Measurements from ENCODE around the gene EDDM3A. TPM values are rescaled to one million over a fixed set of nuclear protein-coding genes. Genes with fewer than 3 reads are reported as not detected.

EDDM3A gene
- polyA plus RNA-seq, 1 donor (not counting 4 experiments of a cell fraction or from before 2014, with no cell fraction given), result not detected

DNA sequence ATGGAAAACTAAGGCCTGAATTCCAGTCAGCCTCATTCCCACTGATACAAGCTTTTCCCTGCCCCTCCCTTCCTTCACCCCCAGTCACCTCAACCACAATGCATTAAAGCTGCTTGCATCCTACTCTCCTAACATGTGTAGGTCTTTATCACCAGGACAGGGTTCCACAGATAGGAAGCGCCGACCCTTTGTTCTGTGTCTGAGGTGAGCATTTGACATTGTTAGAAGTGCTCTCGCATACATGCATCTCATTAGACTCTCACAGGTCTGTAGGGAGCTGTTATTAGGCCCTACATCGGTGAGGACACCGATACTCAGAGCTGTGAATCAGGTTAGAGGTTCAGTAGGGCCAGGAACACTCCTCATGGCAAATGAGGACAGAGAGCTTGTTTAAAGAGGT is 13.2 kb upstream of the EDDM3A start:
- TF ChIP-seq, protein P1, sequence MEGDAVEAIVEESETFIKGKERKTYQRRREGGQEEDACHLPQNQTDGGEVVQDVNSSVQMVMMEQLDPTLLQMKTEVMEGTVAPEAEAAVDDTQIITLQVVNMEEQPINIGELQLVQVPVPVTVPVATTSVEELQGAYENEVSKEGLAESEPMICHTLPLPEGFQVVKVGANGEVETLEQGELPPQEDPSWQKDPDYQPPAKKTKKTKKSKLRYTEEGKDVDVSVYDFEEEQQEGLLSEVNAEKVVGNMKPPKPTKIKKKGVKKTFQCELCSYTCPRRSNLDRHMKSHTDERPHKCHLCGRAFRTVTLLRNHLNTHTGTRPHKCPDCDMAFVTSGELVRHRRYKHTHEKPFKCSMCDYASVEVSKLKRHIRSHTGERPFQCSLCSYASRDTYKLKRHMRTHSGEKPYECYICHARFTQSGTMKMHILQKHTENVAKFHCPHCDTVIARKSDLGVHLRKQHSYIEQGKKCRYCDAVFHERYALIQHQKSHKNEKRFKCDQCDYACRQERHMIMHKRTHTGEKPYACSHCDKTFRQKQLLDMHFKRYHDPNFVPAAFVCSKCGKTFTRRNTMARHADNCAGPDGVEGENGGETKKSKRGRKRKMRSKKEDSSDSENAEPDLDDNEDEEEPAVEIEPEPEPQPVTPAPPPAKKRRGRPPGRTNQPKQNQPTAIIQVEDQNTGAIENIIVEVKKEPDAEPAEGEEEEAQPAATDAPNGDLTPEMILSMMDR (optimal IDR thresholded peaks at IDR 0.05 in 1 of 3, IDR thresholded peaks at IDR 0.05 in 1 of 3, conservative IDR thresholded peaks at IDR 0.05 in 1 of 3; ENCODE audit: extremely low read depth in 1 of 3, insufficient read depth in 2 of 3, low read length in 3 of 3), result no peak
- no peak for TF ChIP-seq EZH2 (IDR thresholded peaks at IDR 0.05; ENCODE audit: low read length)
- Histone ChIP-seq H3K27ac (ENCODE audit: control insufficient read depth, insufficient read depth, low read length) (no peak overlapping the region), H3K27me3 (ENCODE audit: control insufficient read depth, extremely low read depth, insufficient read depth, low read length) (no peaks in the 10 kb centered on the region), H2AFZ (ENCODE audit: control insufficient read depth, low read length) (no peak overlapping the region), H3K36me3 (ENCODE audit: control insufficient read depth in 2 of 2, extremely low read depth in 1 of 2, insufficient read depth in 2 of 2, low read length in 2 of 2) (no peaks in the 10 kb centered on the region), H3K4me2 (ENCODE audit: control insufficient read depth, extremely low read depth, insufficient read depth, low read depth, low read length) (no peak overlapping the region), H3K4me3 (ENCODE audit: control insufficient read depth in 2 of 3, extremely low read depth in 1 of 3, insufficient read depth in 2 of 3, low read depth in 1 of 3, low read length in 3 of 3) (no peak overlapping the region), H3K4me1 (ENCODE audit: control insufficient read depth, extremely low read depth, insufficient read depth, low read length) (no peaks in the 10 kb centered on the region), H3K79me2 (ENCODE audit: control insufficient read depth, insufficient read depth, low read length) (no peaks in the 10 kb centered on the region), H4K20me1 (ENCODE audit: control insufficient read depth, extremely low read depth, insufficient read depth, low read length) (no peaks in the 10 kb centered on the region), H3K9me1 (ENCODE audit: control insufficient read depth, extremely low read depth, insufficient read depth, low read length) (no peaks in the 10 kb centered on the region), H3K9me3 (ENCODE audit: control insufficient read depth, low read depth, low read length) (no peaks in the 10 kb centered on the region), H3K9ac (ENCODE audit: control insufficient read depth, extremely low read depth, insufficient read depth, low read length) (no peak overlapping the region)
- dilution Hi-C loops (cut with MboI; ENCODE audit: extremely low pct_ligation_motif_present, low sequenced_read_pairs), result no loop called here
- DNase-seq (ENCODE audit: low read depth, low spot score) (no peak), FAIRE-seq (no peak)

- H3K27me3 ChIP-seq (ENCODE audit: control insufficient read depth, extremely low read depth, insufficient read depth, low read length), result no peaks in the 10 kb centered on the region
- H3K9me1 ChIP-seq (ENCODE audit: control insufficient read depth, extremely low read depth, insufficient read depth, low read length), result no peaks in the 10 kb centered on the region
- H3K4me2 ChIP-seq (ENCODE audit: control insufficient read depth, extremely low read depth, insufficient read depth, low read depth, low read length), result no peak overlapping the region
- dilution Hi-C loops (cut with MboI; ENCODE audit: extremely low pct_ligation_motif_present, low sequenced_read_pairs), result no loop called here
- H3K27ac ChIP-seq (ENCODE audit: control insufficient read depth, insufficient read depth, low read length), result no peak overlapping the region
- H2AFZ ChIP-seq (ENCODE audit: control insufficient read depth, low read length), result no peak overlapping the region
- no peak overlapping the region for H3K4me3 ChIP-seq (ENCODE audit: control insufficient read depth in 2 of 3, extremely low read depth in 1 of 3, insufficient read depth in 2 of 3, low read depth in 1 of 3, low read length in 3 of 3)
- no peaks in the 10 kb centered on the region for H3K36me3 ChIP-seq (ENCODE audit: control insufficient read depth in 2 of 2, extremely low read depth in 1 of 2, insufficient read depth in 2 of 2, low read length in 2 of 2)
- FAIRE-seq (no peak), DNase-seq (ENCODE audit: low read depth, low spot score) (no peak)
- no peaks in the 10 kb centered on the region for H3K4me1 ChIP-seq (ENCODE audit: control insufficient read depth, extremely low read depth, insufficient read depth, low read length)
- no peaks in the 10 kb centered on the region for H3K9me3 ChIP-seq (ENCODE audit: control insufficient read depth, low read depth, low read length)
- H4K20me1 ChIP-seq (ENCODE audit: control insufficient read depth, extremely low read depth, insufficient read depth, low read length), result no peaks in the 10 kb centered on the region
- no peaks in the 10 kb centered on the region for H3K79me2 ChIP-seq (ENCODE audit: control insufficient read depth, insufficient read depth, low read length)
- no peak for TF ChIP-seq EZH2 (IDR thresholded peaks at IDR 0.05; ENCODE audit: low read length)
- TF ChIP-seq, protein P1 (optimal IDR thresholded peaks at IDR 0.05 in 1 of 3, IDR thresholded peaks at IDR 0.05 in 1 of 3, conservative IDR thresholded peaks at IDR 0.05 in 1 of 3; ENCODE audit: extremely low read depth in 1 of 3, insufficient read depth in 2 of 3, low read length in 3 of 3), result no peak
- H3K9ac ChIP-seq (ENCODE audit: control insufficient read depth, extremely low read depth, insufficient read depth, low read length), result no peak overlapping the region
These were observed 12.6 kb upstream of the EDDM3A start for GRCh38 chr14:20732979-20733635.

Data from keratinocyte (primary cell).